ENCODE results near the gene EIF2S2.

DNA sequence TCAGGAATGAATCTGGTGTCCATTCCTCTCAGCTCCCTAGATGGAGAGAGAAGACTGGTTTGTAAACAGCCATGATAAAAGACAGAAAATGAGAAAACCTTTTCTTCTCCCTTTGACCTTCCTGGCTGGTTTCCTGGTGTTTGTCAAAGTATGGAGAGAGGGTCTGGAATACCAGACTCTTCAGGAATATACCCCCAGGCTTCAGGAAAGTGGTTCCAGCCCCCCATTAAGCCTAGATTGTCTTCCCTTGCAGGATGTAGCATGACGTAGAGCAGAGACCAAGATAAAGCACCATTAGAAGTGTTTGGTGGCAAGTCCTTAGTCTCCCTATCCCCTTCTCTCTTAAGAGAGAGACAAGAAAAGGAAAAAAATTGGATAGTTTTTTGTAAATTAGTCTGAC lies 51.1 kb downstream of the EIF2S2 start:
- TF ChIP-seq, protein P1, sequence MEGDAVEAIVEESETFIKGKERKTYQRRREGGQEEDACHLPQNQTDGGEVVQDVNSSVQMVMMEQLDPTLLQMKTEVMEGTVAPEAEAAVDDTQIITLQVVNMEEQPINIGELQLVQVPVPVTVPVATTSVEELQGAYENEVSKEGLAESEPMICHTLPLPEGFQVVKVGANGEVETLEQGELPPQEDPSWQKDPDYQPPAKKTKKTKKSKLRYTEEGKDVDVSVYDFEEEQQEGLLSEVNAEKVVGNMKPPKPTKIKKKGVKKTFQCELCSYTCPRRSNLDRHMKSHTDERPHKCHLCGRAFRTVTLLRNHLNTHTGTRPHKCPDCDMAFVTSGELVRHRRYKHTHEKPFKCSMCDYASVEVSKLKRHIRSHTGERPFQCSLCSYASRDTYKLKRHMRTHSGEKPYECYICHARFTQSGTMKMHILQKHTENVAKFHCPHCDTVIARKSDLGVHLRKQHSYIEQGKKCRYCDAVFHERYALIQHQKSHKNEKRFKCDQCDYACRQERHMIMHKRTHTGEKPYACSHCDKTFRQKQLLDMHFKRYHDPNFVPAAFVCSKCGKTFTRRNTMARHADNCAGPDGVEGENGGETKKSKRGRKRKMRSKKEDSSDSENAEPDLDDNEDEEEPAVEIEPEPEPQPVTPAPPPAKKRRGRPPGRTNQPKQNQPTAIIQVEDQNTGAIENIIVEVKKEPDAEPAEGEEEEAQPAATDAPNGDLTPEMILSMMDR (conservative IDR thresholded peaks at IDR 0.05 in 1 of 2, IDR thresholded peaks at IDR 0.05 in 1 of 2; ENCODE audit: low read depth in 1 of 2, low read length in 2 of 2) = no peak
- no peak for TF ChIP-seq EZH2 (IDR thresholded peaks at IDR 0.05; ENCODE audit: low read length, missing control alignments)
